Astrocyte (in vitro differentiated cells and primary cell): ENCODE measurements around the gene VKORC1L1.
"Not testable (repeated sequence)": the region's sequence is repeated elsewhere in the genome, so short reads cannot be mapped to it uniquely, and the experiment has no call there.

Source experiments
- CTCF ChIP-seq: IDR thresholded peaks from 2 replicates; pipeline ENCODE4 v1.5.1; 2011; ENCODE audit warnings: low read depth, mild to moderate bottlenecking, inconsistent platforms, low read length, moderate library complexity; ENCODE audit not compliant: insufficient read depth
- EZH2 ChIP-seq: IDR thresholded peaks from 2 replicates; pipeline ENCODE4 v1.6.1; 2012; ENCODE audit warnings: mild to moderate bottlenecking, low read length, inconsistent platforms; ENCODE audit not compliant: insufficient read depth

- TF ChIP-seq EZH2, CTCF: not testable (repeated sequence)
Measured at GRCh38 chr7:65897289-65897688, 24.4 kb downstream of the VKORC1L1 start.
